ENCODE data around the gene FBLN1.

FBLN1 gene

DNA sequence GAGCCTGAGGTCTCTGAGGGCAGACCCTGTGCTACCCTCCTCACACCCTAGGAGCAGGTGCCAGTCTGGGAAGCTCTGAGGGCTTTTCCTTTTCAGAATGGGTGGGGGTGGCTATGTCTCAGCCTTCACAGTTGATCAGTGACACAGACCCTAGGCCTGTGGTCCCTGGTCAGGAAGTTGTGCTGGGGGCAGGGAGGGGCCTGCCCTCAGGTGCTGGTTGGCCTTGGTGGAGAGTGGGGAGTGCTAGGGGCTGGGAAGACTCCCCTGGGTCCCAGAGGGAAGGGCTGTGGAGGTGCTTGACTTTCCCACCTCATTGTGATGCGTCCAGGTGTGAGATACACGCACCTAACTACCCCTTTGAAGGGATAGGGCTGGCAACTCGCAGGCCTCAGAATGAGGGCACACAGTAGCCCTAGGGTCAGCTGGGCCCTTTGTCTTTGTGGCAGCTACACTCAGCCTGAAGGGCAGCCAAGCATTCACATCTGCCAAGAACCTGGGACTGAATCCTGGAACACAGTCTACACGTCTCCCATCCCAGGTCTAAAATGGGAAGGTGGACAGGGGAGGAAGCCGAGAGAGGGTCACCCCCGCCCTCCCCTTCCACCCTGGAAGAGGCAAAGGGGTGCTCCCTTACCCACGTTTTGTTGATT lies 137.7 kb downstream of the FBLN1 start:
- ATAC-seq: no peak
- peaks cover 72% of the 10 kb centered on the region for H3K27me3 Mint-ChIP-seq
- H3K4me1 Mint-ChIP-seq: peaks cover 25% of the 10 kb centered on the region
- no peak overlapping the region for H3K4me3 Mint-ChIP-seq
- no peaks in the 10 kb centered on the region for H3K9me3 Mint-ChIP-seq
- no peak for DNase-seq
- no peak overlapping the region for H3K27ac Mint-ChIP-seq

- ATAC-seq: no peak
Measured at GRCh38 chr22:45640941-45641621, 138.4 kb downstream of the FBLN1 start.

GRCh38 chr22:45642986-45643385 lies 140.3 kb downstream of the FBLN1 start:
- no peaks in the 10 kb centered on the region for H3K9me3 Mint-ChIP-seq
- ATAC-seq (no peak), DNase-seq (no peak)
- H3K4me1 Mint-ChIP-seq: peaks cover 44% of the 10 kb centered on the region
- no peak overlapping the region for H3K27ac Mint-ChIP-seq
- no peak overlapping the region for H3K4me3 Mint-ChIP-seq
- peaks cover 70% of the 10 kb centered on the region for H3K27me3 Mint-ChIP-seq

More at GRCh38 chr22:45640941-45641621, 138.4 kb downstream of the FBLN1 start:
- no peak overlapping the region for H3K4me3 Mint-ChIP-seq
- peaks cover 32% of the 10 kb centered on the region for H3K4me1 Mint-ChIP-seq
- DNase-seq: no peak
- H3K27me3 Mint-ChIP-seq: peaks cover 69% of the 10 kb centered on the region
- no peak overlapping the region for H3K27ac Mint-ChIP-seq
- no peaks in the 10 kb centered on the region for H3K9me3 Mint-ChIP-seq

- Mint-ChIP-seq H3K9me3 (no peaks in the 10 kb centered on the region), H3K27ac (no peak overlapping the region), H3K4me1 (peaks cover 42% of the 10 kb centered on the region), H3K27me3 (peaks cover 57% of the 10 kb centered on the region), H3K4me3 (peak overlapping the region in 1 of 2 donors; percentile 48)
- DNase-seq: no peak
- no peak for ATAC-seq
Measured at GRCh38 chr22:45644714-45645113, 142.0 kb downstream of the FBLN1 start.

GRCh38 chr22:45645150-45645525 lies 142.5 kb downstream of the FBLN1 start:
- no peak overlapping the region for H3K27ac Mint-ChIP-seq
- H3K9me3 Mint-ChIP-seq: no peaks in the 10 kb centered on the region
- H3K27me3 Mint-ChIP-seq: peaks cover 53% of the 10 kb centered on the region
- peaks cover 37% of the 10 kb centered on the region for H3K4me1 Mint-ChIP-seq
- no peak for DNase-seq
- ATAC-seq: no peak
- H3K4me3 Mint-ChIP-seq: peak overlapping the region in 1 of 2 donors; percentile 48

DNA sequence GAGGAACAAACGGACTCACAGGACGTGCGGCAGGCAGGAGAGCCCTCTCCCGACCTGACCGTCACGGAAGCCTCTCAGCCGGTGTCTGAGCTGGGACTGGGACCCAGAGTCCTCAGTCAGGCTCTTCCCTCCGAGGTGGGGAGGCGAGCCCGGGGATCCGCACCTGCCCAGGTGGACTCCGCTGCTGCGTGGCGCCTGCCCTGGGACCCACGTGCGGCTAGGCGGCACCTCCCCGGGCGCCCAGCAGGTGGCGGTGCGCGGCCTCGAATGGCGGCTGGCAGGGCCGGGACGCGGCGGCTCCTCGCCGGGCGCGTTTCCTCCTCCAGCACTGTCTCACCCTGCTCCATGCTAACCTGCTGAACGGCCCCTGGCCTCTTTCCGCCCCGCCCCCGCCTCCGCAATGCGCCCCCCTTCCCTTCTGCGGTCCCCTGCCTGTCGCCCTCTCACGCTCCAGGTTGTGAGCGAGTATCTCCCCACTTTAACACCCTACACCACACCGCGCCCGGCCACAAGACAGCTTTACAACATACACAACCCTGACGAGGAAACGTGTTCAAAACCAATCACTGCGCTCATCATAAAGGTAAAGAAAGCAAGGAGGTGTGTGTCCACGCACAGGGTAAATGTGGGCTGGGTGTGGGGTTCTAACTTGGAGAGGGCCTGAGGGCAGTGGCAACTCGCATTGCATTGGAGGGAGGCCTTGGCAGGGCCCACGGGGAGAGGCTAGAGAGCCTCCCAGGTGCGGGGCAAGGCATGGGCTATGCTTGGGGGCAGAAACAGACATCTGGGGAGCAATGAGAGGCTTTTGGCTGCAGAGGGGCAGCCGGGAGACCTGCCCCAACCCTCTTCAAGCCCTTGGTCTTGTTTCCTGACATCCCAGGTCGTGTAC lies 143.1 kb downstream of the FBLN1 start:
- peaks cover 35% of the 10 kb centered on the region for H3K4me1 Mint-ChIP-seq
- peak; percentile 77 to 85 for DNase-seq
- peaks cover 46% of the 10 kb centered on the region for H3K27me3 Mint-ChIP-seq
- peak overlapping the region in 1 of 2 donors; percentile 22 for H3K27ac Mint-ChIP-seq
- ATAC-seq: peak; percentile 95
- H3K4me3 Mint-ChIP-seq: peak overlapping the region; percentile 61 to 62
- no peaks in the 10 kb centered on the region for H3K9me3 Mint-ChIP-seq

DNA sequence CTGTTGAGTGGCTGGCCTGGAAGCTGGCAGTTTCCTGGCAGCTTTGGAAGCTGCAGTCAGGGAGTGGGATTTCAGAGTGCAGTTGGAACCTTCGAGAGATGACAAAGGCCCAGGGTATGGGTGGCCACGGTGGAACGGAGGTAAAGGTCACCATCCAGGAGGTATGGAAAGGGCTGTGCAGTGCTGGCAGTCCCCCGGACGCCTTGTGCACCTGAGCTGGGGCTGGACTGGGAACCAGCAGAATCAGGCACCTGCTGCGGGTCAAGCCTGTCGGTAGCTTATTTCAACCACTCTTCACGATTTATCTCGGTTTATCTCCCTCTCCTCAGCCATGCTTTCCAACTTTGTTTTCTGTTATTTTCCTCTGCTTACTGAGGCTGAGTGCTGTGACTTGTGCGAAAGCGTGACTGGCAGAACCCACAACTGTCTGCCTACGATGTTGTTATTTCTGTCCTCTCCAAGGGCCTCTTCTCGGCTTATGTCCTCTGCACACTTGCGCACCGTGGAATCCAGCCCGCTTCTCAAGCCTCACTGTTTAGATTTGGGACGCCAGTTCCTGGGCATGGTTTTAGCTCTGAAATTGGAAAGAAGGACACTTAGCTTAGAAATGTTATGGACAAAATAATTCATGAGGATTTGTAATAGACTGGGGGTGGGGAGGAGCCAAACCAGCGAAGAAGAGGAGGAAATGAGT lies 145.0 kb downstream of the FBLN1 start:
- peaks cover 35% of the 10 kb centered on the region for H3K4me1 Mint-ChIP-seq
- no peaks in the 10 kb centered on the region for H3K9me3 Mint-ChIP-seq
- ATAC-seq (no peak), DNase-seq (no peak)
- H3K27ac Mint-ChIP-seq: no peak overlapping the region
- H3K4me3 Mint-ChIP-seq: no peak overlapping the region
- H3K27me3 Mint-ChIP-seq: peaks cover 29% of the 10 kb centered on the region

GRCh38 chr22:45648301-45649117 lies 145.8 kb downstream of the FBLN1 start:
- DNase-seq (no peak), ATAC-seq (no peak)
- H3K27ac Mint-ChIP-seq: no peak overlapping the region
- H3K27me3 Mint-ChIP-seq: peaks cover 29% of the 10 kb centered on the region
- H3K9me3 Mint-ChIP-seq: no peaks in the 10 kb centered on the region
- H3K4me3 Mint-ChIP-seq: no peak overlapping the region
- peaks cover 35% of the 10 kb centered on the region for H3K4me1 Mint-ChIP-seq

GRCh38 chr22:45649809-45650208 lies 147.1 kb downstream of the FBLN1 start:
- Mint-ChIP-seq H3K9me3 (no peaks in the 10 kb centered on the region), H3K27ac (no peak overlapping the region), H3K4me3 (no peak overlapping the region), H3K27me3 (peaks cover 27% of the 10 kb centered on the region), H3K4me1 (peaks cover 35% of the 10 kb centered on the region)
- no peak for ATAC-seq
- DNase-seq: no peak

GRCh38 chr22:45650721-45651120 lies 148.0 kb downstream of the FBLN1 start:
- ATAC-seq (no peak), DNase-seq (no peak)
- H3K27me3 Mint-ChIP-seq: peaks cover 24% of the 10 kb centered on the region
- no peaks in the 10 kb centered on the region for H3K9me3 Mint-ChIP-seq
- no peak overlapping the region for H3K27ac Mint-ChIP-seq
- H3K4me1 Mint-ChIP-seq: peaks cover 26% of the 10 kb centered on the region
- H3K4me3 Mint-ChIP-seq: no peak overlapping the region
